GM12878 (cell line): ENCODE measurements around the gene KDM6A.

Source experiments
- MEF2B ChIP-seq: fragments of 450-650 bp; IDR thresholded peaks from 2 replicates; pipeline ENCODE4 v1.6.1; 2018; ENCODE audit warnings: mild to moderate bottlenecking, moderate library complexity; ENCODE audit not compliant: partially characterized antibody, poor library complexity, severe bottlenecking
- POLR2A ChIP-seq: IDR thresholded peaks from 2 replicates; pipeline ENCODE4 v1.6.1; 2011; ENCODE audit warnings: low read depth, mild to moderate bottlenecking, low read length
- SMC3 ChIP-seq: IDR thresholded peaks from 2 replicates; pipeline ENCODE4 v1.6.1; 2011; ENCODE audit warnings: low read length, improper control_type of control experiment, borderline replicate concordance
- TCF7 ChIP-seq: IDR thresholded peaks from 2 replicates; pipeline ENCODE4 v1.6.1; 2014; ENCODE audit warnings: antibody characterized with exemption, borderline replicate concordance
- TF ChIP-seq, protein P1 (sequence below): IDR thresholded peaks from 2 replicates; pipeline ENCODE4 v1.6.1; 2012; ENCODE audit warnings: low read depth, low read length, improper control_type of control experiment
- TF ChIP-seq, protein P2 (sequence below): IDR thresholded peaks from 2 replicates; pipeline ENCODE4 v1.6.1; 2012; ENCODE audit warnings: low read depth, low read length, improper control_type of control experiment
- TF ChIP-seq, protein P3 (sequence below), 3 experiments: IDR thresholded peaks in 2 of 3; conservative IDR thresholded peaks in 1 of 3; 2 replicates each; pipeline ENCODE4 v1.5.1; 2011; ENCODE audit warnings: low read depth in 3 of 3, low read length in 3 of 3, mild to moderate bottlenecking in 3 of 3, control low read depth in 2 of 3, moderate library complexity in 2 of 3, inconsistent platforms in 1 of 3, mixed read lengths in 1 of 3; ENCODE audit not compliant: control insufficient read depth in 2 of 3, insufficient read depth in 1 of 3; ENCODE audit errors: extremely low read depth in 1 of 3

DNA sequence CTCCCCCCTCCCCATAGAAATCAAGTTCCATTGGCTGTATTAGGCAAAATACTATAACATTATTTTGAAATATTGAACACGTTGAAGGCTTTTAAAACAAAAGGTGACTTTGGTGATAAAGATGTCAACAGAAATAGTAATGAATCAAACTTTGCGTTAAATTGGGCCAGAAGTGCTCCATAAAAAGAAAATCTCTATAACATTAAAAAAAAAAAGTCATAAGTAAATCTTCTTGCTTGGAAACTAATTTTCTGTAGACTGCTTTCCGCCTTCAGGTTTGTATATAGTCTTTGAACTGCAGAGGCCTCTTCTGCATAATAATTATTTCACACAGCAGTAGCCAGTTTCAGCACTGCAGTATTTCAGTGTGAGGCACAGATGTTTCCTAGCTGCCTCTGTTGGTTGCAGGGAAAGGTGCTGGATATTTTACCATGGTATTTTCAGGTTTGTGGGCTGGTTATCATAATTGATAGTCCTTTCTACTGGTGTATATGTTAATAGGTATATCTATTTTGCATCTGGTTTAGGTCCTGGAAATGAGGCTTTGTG, 158.9 kb downstream of the KDM6A start:
- TF ChIP-seq, protein P1, sequence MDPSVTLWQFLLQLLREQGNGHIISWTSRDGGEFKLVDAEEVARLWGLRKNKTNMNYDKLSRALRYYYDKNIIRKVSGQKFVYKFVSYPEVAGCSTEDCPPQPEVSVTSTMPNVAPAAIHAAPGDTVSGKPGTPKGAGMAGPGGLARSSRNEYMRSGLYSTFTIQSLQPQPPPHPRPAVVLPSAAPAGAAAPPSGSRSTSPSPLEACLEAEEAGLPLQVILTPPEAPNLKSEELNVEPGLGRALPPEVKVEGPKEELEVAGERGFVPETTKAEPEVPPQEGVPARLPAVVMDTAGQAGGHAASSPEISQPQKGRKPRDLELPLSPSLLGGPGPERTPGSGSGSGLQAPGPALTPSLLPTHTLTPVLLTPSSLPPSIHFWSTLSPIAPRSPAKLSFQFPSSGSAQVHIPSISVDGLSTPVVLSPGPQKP, result no peak
- TF ChIP-seq, protein P2, sequence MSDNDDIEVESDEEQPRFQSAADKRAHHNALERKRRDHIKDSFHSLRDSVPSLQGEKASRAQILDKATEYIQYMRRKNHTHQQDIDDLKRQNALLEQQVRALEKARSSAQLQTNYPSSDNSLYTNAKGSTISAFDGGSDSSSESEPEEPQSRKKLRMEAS, result no peak
- no peak for TF ChIP-seq TCF7
- no peak for TF ChIP-seq SMC3
- no peak for TF ChIP-seq MEF2B
- no peak for TF ChIP-seq POLR2A
- TF ChIP-seq, protein P3, sequence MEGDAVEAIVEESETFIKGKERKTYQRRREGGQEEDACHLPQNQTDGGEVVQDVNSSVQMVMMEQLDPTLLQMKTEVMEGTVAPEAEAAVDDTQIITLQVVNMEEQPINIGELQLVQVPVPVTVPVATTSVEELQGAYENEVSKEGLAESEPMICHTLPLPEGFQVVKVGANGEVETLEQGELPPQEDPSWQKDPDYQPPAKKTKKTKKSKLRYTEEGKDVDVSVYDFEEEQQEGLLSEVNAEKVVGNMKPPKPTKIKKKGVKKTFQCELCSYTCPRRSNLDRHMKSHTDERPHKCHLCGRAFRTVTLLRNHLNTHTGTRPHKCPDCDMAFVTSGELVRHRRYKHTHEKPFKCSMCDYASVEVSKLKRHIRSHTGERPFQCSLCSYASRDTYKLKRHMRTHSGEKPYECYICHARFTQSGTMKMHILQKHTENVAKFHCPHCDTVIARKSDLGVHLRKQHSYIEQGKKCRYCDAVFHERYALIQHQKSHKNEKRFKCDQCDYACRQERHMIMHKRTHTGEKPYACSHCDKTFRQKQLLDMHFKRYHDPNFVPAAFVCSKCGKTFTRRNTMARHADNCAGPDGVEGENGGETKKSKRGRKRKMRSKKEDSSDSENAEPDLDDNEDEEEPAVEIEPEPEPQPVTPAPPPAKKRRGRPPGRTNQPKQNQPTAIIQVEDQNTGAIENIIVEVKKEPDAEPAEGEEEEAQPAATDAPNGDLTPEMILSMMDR (IDR thresholded peaks at IDR 0.05 in 2 of 3, conservative IDR thresholded peaks at IDR 0.05 in 1 of 3; ENCODE audit: control insufficient read depth in 2 of 3, extremely low read depth in 1 of 3, insufficient read depth in 1 of 3, low read depth in 3 of 3, low read length in 3 of 3), result no peak
